Liver (tissue), 9 donors: ENCODE data around the gene TBX2. TPM values are rescaled to one million over a fixed set of nuclear protein-coding genes. Genes with fewer than 3 reads are reported as not detected.

Experiments
- DNase-seq: peaks from one replicate; pipeline ENCODE4 v3.0.0-alpha.2; 2017; ENCODE audit warnings: low spot score
- H3K27ac ChIP-seq, 2 donors: one replicate each; pipeline ENCODE4 v1.7.0; 2013; ENCODE audit warnings: inconsistent platforms in 2 of 2, low read length in 2 of 2, control low read depth in 1 of 2, low read depth in 1 of 2, mild to moderate bottlenecking in 1 of 2
- H3K27me3 ChIP-seq, 4 donors: one replicate each; pipeline versions ENCODE4 v1.6.1 to v1.7.0; 2013; ENCODE audit warnings: low read length in 3 of 4, inconsistent platforms in 1 of 4, mild to moderate bottlenecking in 1 of 4, moderate library complexity in 1 of 4; ENCODE audit not compliant: control insufficient read depth in 4 of 4, insufficient read depth in 4 of 4
- H3K36me3 ChIP-seq, 4 donors: one replicate each; pipeline versions ENCODE4 v1.6.1 to v1.7.0; 2013; ENCODE audit warnings: low read length in 3 of 4, mild to moderate bottlenecking in 3 of 4, low read depth in 1 of 4, moderate library complexity in 1 of 4; ENCODE audit not compliant: control insufficient read depth in 4 of 4, insufficient read depth in 3 of 4
- H3K4me1 ChIP-seq, 4 donors: one replicate each; pipeline versions ENCODE4 v1.6.1 to v1.7.0; 2013; ENCODE audit warnings: low read length in 3 of 4, mild to moderate bottlenecking in 3 of 4, moderate library complexity in 1 of 4; ENCODE audit not compliant: control insufficient read depth in 4 of 4, insufficient read depth in 4 of 4
- H3K4me3 ChIP-seq, 3 donors: one replicate each; pipeline versions ENCODE4 v1.6.1 to v1.7.0; 2013; ENCODE audit warnings: low read length in 3 of 3, control low read depth in 1 of 3, low read depth in 1 of 3, mild to moderate bottlenecking in 1 of 3
- H3K9ac ChIP-seq, 2 donors: one replicate each; pipeline ENCODE4 v1.7.0; 2013; ENCODE audit warnings: low read length in 2 of 2, mild to moderate bottlenecking in 2 of 2, moderate library complexity in 2 of 2, control low read depth in 1 of 2, low read depth in 1 of 2
- H3K9me3 ChIP-seq, 4 donors: one replicate each; pipeline versions ENCODE4 v1.6.1 to v1.7.0; 2013; ENCODE audit warnings: low read length in 3 of 4; ENCODE audit not compliant: control insufficient read depth in 4 of 4
- EGR1 ChIP-seq, 2 donors: IDR thresholded peaks; 2 replicates each; pipeline ENCODE4 v1.6.1; 2016 to 2018; ENCODE audit warnings: antibody characterized with exemption in 2 of 2, low read depth in 2 of 2
- FOXA2 ChIP-seq: IDR thresholded peaks from 2 replicates; pipeline ENCODE4 v1.6.1; 2016; ENCODE audit warnings: antibody characterized with exemption
- GABPA ChIP-seq, 2 donors: IDR thresholded peaks in 1 of 2; conservative IDR thresholded peaks in 1 of 2; 2 replicates each; pipeline ENCODE4 v1.6.1; 2016; ENCODE audit warnings: antibody characterized with exemption in 2 of 2, mild to moderate bottlenecking in 1 of 2, moderate library complexity in 1 of 2
- JUND ChIP-seq, 2 donors: IDR thresholded peaks; 2 replicates each; pipeline ENCODE4 v1.6.1; 2016; ENCODE audit warnings: antibody characterized with exemption in 2 of 2
- RAD21 ChIP-seq, 2 donors: IDR thresholded peaks; 2 replicates each; pipeline ENCODE4 v1.6.1; 2016; ENCODE audit warnings: antibody characterized with exemption in 2 of 2, mild to moderate bottlenecking in 2 of 2
- SP1 ChIP-seq: IDR thresholded peaks from 2 replicates; pipeline ENCODE4 v1.6.1; 2018; ENCODE audit warnings: antibody characterized with exemption, mild to moderate bottlenecking
- TAF1 ChIP-seq: conservative IDR thresholded peaks from 2 replicates; pipeline ENCODE4 v1.6.1; 2016; ENCODE audit warnings: antibody characterized with exemption, mild to moderate bottlenecking
- WGBS: extraction: QIAGEN DNeasy Blood & Tissue Kit; methylation state at CpG from one replicate; pipeline ENCODE4 v1.1.7; 2013; 5-methylcytosine and 5-hydroxymethylcytosine counted together
- polyA plus RNA-seq, 2 donors: library from polyadenylated mRNA; stranded (reverse) in 1 of 2; unstranded in 1 of 2; fragments of 200-250 nt in 1 of 2; fragments of >200 nt in 1 of 2; fragmentation: Nextera tagmentation in 1 of 2; extraction: Ambion mirVana in 1 of 2; gene quantifications; one replicate each; pipeline versions ENCODE4 v1.2.1 to v1.2.3, GENCODE V29; 2013 to 2015
- total RNA-seq, 2 donors: library from RNA; depleted of rRNA; stranded (reverse); fragments of >200 nt; gene quantifications; one replicate each; pipeline ENCODE4 v1.2.3, GENCODE V29; 2014
- TF ChIP-seq, protein P1 (sequence below): fragments of 150-350 bp; IDR thresholded peaks from 2 replicates; pipeline ENCODE4 v1.5.1; 2017; ENCODE audit warnings: improper control_type of control experiment, low read depth, low read length; ENCODE audit not compliant: missing input control
- TF ChIP-seq, protein P2 (sequence below): IDR thresholded peaks from 2 replicates; pipeline ENCODE4 v1.6.1; 2016; ENCODE audit warnings: antibody characterized with exemption
- TF ChIP-seq, protein P3 (sequence below): IDR thresholded peaks from 2 replicates; pipeline ENCODE4 v1.6.1; 2016; ENCODE audit warnings: antibody characterized with exemption
- donor health status: healthy.
- donor health status: healthy.
- donor health status: healthy.
- donor health status: healthy.
- donor health status: healthy.

Gene TBX2
- total and polyA plus RNA-seq, 4 donors: 0.85 to 3.1 (median 2.5) TPM

DNA sequence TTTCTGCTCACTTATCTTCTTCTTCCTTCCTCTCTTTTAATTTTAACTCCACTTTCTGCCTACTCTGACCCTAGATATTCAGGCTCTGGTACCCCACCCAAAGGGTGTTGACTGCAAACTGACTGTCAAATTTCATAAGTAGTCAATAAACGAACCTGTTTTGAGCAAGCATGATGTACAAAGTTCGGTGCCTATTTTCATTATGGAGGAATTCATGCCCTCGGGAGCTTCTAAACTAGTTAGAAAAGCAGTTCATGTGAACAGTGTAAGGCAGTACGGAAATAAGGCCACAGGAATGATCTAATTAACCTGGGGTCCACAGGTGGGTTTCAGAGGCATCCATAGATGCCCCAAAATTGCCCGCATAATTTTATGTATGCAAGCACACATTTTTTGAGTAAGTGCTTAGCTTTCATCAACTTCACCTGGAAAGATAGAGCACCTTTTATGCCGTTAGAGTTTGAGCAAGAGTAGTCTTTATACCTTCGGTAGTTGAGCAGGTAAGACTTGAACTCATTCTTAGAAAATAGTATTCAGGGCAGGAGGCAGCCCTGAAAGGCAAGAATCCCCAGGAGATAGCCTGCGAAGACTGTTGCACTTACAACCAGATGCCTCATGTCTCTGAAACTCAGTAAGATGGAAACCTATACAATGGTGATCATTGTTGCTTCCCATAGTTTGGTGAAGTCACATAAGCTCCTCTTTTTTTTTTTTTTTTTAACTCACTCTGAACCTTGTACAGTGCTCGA lies 36.6 kb upstream of the TBX2 start (continued):
- TF ChIP-seq, protein P1, sequence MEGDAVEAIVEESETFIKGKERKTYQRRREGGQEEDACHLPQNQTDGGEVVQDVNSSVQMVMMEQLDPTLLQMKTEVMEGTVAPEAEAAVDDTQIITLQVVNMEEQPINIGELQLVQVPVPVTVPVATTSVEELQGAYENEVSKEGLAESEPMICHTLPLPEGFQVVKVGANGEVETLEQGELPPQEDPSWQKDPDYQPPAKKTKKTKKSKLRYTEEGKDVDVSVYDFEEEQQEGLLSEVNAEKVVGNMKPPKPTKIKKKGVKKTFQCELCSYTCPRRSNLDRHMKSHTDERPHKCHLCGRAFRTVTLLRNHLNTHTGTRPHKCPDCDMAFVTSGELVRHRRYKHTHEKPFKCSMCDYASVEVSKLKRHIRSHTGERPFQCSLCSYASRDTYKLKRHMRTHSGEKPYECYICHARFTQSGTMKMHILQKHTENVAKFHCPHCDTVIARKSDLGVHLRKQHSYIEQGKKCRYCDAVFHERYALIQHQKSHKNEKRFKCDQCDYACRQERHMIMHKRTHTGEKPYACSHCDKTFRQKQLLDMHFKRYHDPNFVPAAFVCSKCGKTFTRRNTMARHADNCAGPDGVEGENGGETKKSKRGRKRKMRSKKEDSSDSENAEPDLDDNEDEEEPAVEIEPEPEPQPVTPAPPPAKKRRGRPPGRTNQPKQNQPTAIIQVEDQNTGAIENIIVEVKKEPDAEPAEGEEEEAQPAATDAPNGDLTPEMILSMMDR: no peak

DNA sequence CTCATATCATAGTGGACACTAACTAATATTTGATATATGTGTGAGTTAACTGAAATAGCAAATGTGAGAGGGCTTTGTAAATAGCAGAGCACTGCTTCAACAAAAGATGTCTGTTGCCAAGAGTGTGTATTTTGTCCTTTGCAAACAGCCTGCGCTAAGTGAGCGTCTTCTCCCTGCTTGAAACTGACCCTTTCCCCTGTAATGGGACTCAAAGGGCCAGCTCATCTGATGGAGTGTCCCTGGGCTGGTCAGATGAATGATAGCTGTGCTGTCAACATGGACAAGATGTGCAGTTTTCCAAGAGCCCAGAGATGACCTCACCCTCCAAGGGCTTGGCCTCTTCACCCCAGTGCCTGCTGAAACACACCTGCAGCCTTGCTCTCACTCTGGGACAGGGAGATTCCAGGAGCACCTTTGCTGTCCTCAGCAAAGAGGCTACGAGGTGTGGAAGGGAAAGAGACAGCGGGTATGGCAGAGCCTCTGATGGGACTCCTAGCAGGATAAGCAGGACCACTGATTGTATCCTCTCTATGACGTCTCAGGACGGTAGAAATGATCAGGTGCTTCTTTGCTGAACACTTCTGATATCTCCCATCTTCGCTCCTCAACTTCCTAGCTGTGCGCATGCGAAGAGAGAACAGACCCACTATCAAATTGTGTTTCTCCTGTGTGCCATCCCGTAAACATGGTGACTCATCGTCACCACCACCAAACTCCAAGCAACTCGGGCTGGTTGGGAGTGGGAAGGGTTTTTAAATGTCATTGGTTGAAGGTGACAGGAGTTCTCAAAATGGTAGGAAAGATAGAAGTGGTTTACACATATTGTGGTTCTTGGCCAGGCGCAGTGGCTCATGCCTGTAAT lies 35.8 kb upstream of the TBX2 start:
- H3K36me3 ChIP-seq: no peaks in the 10 kb centered on the region

DNA sequence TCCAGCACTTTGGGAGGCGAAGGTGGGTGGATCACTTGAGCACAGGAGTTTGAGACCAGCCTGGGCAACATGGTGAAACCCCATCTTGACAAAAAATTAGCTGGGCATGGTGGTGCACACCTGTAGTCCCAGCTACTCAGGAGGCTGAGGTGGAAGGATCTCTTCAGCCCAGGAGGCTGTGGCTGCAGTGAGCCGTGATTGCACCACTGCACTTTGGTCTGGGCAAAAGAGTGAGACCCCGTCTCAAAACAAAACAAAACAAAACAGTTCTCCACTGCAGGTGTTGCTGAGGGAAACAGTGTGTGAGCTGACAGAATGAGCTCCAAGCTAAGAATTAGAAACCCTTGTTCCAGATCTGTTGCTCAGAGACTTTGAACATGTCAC lies 35.2 kb upstream of the TBX2 start:
- WGBS: 95% methylated on average over 3 of the region's 3 CpGs
- Histone ChIP-seq H3K27ac (no peak overlapping the region), H3K4me1 (no peaks in the 10 kb centered on the region), H3K4me3 (no peak overlapping the region), H3K9me3 (no peaks in the 10 kb centered on the region), H3K36me3 (no peaks in the 10 kb centered on the region), H3K9ac (no peak overlapping the region), H3K27me3 (no peaks in the 10 kb centered on the region)
- DNase-seq: no peak
- TF ChIP-seq, protein P1: no peak
- no peak for TF ChIP-seq JUND (IDR thresholded peaks at IDR 0.05)
- no peak for TF ChIP-seq GABPA (IDR thresholded peaks at IDR 0.05 in 1 of 2, conservative IDR thresholded peaks at IDR 0.05 in 1 of 2)
- TF ChIP-seq EGR1 (IDR thresholded peaks at IDR 0.05; ENCODE audit: low read depth in 2 of 2): no peak
- no peak for TF ChIP-seq SP1
- TF ChIP-seq RAD21 (IDR thresholded peaks at IDR 0.05): no peak
- no peak for TF ChIP-seq FOXA2
- TF ChIP-seq TAF1: no peak
- TF ChIP-seq, protein P2, sequence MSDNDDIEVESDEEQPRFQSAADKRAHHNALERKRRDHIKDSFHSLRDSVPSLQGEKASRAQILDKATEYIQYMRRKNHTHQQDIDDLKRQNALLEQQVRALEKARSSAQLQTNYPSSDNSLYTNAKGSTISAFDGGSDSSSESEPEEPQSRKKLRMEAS: no peak
- TF ChIP-seq, protein P3, sequence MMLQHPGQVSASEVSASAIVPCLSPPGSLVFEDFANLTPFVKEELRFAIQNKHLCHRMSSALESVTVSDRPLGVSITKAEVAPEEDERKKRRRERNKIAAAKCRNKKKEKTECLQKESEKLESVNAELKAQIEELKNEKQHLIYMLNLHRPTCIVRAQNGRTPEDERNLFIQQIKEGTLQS: no peak

More for the DNA sequence above, 35.8 kb upstream of the TBX2 start:
- DNase-seq: no peak
- WGBS: 98% methylated on average over 13 of the region's 13 CpGs
- H3K9ac ChIP-seq: no peak overlapping the region
- H3K4me1 ChIP-seq: no peaks in the 10 kb centered on the region
- H3K9me3 ChIP-seq: no peaks in the 10 kb centered on the region
- H3K27ac ChIP-seq: no peak overlapping the region
- H3K4me3 ChIP-seq: no peak overlapping the region
- no peaks in the 10 kb centered on the region for H3K27me3 ChIP-seq
- no peak for TF ChIP-seq SP1
- TF ChIP-seq EGR1 (IDR thresholded peaks at IDR 0.05; ENCODE audit: low read depth in 2 of 2): no peak
